GM03348 (cell line): ENCODE data around the gene TXNDC15.

Experiments used
- DNase-seq: peaks from one replicate; pipeline ENCODE4 v3.0.0; 2012; ENCODE audit warnings: low spot score

TXNDC15 gene

GRCh38 chr5:134920848-134921575, 46.8 kb downstream of the TXNDC15 start:
- DNase-seq = no peak

GRCh38 chr5:134932508-134932907, 58.3 kb downstream of the TXNDC15 start:
- DNase-seq = no peak

GRCh38 chr5:134934202-134934601, 60.0 kb downstream of the TXNDC15 start:
- DNase-seq = no peak

- no peak for DNase-seq
Observed at GRCh38 chr5:134935711-134936602, 61.8 kb downstream of the TXNDC15 start.

GRCh38 chr5:134937526-134937925, 63.4 kb downstream of the TXNDC15 start:
- DNase-seq = no peak

GRCh38 chr5:134938030-134938429, 63.9 kb downstream of the TXNDC15 start:
- DNase-seq = no peak

- no peak for DNase-seq
Observed at GRCh38 chr5:134939500-134939899, 65.3 kb downstream of the TXNDC15 start.

- DNase-seq = no peak
Observed at GRCh38 chr5:134943547-134943946, 69.4 kb downstream of the TXNDC15 start.

- no peak for DNase-seq
Observed at GRCh38 chr5:134944630-134945029, 70.5 kb downstream of the TXNDC15 start.

GRCh38 chr5:134945041-134945440, 70.9 kb downstream of the TXNDC15 start:
- no peak for DNase-seq

- DNase-seq = peak; percentile 35
Observed at GRCh38 chr5:134948911-134949310, 74.7 kb downstream of the TXNDC15 start.

- no peak for DNase-seq
Observed at GRCh38 chr5:134949316-134949715, 75.1 kb downstream of the TXNDC15 start.
